NCI-H524 treated with DMSO at 0.1 percent for 48 hours (cell line): Measurements from ENCODE around the gene DHRS1.
"Not testable (repeated sequence)": the region's sequence is repeated elsewhere in the genome, so short reads cannot be mapped to it uniquely, and the experiment has no call there.

Experiments used
- DNase-seq: peaks from one replicate; lab custom pipeline; 2025; lab: John Stamatoyannopoulos, UW

DHRS1 gene

GRCh38 chr14:24327914-24328313 lies 28.3 kb upstream of the DHRS1 start:
- not testable (repeated sequence) for DNase-seq

DNA sequence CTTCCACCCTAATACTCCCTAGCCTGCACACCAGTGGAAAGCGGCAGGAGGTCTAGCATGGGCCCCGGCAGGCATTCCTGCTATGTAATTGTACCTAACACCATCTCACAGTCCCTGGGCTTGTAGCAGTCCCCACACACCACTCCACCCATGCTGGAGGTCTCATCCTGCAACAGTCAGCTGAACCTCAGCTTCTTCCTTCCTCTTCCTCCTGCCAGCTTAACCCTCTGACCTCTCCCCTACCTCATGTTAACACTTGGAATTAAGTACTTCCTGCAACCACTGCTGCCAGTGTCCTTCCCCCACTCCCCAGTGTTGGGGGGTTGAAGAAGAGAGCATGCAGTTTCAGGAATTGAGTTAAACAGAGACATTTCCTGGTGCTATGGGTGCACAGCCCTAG lies 27.7 kb upstream of the DHRS1 start:
- no peak for DNase-seq

GRCh38 chr14:24325963-24326362 lies 26.4 kb upstream of the DHRS1 start:
- no peak for DNase-seq

DNA sequence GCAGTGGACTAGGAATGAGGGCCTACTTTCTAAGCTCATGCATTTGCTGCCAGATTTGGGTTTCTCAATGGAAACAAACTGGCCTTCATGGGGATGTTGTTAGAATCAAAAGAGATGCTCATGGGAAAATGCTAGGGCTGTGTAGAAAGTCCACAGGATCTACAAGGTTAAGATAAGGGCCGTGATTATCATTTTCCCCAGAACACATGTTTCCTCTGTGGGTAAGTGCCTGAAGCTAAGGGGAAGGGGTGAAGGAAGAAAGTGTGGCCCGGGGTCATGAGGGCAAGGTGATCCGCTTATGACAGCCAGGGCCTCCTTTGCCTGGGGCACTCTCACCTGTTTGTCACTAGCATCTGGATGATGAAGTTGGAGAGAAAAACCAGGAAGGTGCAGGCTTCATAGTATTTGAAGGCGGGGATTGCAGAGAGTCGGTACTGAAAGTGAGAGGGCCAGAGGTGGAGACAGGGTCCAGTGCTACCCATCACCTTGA lies 25.5 kb upstream of the DHRS1 start:
- no peak for DNase-seq

- DNase-seq: no peak
Observed at GRCh38 chr14:24324024-24324423, 24.4 kb upstream of the DHRS1 start.

GRCh38 chr14:24323341-24323740 lies 23.8 kb upstream of the DHRS1 start:
- DNase-seq: no peak

GRCh38 chr14:24322672-24323071 lies 23.1 kb upstream of the DHRS1 start:
- DNase-seq: no peak

DNA sequence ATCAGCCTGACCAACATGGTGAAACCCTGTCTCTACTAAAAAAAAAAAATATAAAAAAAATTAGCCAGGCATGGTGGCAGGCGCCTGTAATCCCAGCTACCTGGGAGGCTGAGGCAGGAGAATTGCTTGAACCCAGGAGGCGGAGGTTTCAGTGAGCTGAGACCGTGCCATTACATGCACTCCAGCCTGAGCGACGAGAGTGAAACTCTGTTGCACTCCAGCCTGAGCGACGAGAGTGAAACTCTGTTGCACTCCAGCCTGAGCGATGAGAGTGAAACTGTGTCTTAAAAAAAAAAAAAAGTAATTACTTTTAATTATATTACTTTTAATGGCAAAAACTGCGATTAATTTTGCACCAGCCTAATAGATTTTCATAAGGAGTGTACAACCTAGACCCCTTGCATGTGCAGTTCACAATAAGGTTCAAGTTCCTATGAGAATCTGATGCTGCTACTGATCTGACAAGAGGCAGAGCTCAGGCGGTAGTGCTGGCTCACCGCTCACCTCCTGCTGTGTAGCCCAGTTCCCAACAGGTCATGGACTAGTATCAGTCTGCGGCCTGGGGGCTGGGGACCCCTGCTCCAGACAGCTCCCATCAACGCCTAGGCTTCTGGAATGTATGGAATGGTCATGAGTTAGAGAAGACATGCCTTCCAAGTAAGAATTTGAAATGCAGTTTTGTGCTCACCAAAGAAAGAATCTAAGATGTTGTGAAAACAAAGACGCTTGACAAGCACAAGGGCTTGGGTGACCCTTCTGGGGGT lies 21.8 kb upstream of the DHRS1 start:
- DNase-seq: no peak

- DNase-seq: no peak
Observed at GRCh38 chr14:24317141-24317928, 17.8 kb upstream of the DHRS1 start.

DNA sequence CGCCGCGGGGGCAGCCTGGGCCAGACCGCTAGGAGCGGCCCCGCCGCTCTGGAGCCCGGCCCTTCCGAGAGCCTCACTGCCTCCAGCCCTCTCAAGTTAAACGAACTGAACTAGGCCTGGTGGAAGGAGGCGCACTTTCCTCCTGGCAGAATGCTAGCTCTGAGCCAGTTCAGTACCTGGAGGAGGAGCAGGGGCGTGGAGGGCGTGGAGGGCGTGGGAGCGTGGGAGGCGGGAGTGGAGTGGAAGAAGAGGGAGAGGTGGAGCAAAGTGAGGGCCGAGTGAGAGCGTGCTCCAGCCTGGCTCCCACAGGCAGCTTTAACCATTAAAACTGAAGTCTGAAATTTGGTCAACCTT lies 17.0 kb upstream of the DHRS1 start:
- no peak for DNase-seq

DNA sequence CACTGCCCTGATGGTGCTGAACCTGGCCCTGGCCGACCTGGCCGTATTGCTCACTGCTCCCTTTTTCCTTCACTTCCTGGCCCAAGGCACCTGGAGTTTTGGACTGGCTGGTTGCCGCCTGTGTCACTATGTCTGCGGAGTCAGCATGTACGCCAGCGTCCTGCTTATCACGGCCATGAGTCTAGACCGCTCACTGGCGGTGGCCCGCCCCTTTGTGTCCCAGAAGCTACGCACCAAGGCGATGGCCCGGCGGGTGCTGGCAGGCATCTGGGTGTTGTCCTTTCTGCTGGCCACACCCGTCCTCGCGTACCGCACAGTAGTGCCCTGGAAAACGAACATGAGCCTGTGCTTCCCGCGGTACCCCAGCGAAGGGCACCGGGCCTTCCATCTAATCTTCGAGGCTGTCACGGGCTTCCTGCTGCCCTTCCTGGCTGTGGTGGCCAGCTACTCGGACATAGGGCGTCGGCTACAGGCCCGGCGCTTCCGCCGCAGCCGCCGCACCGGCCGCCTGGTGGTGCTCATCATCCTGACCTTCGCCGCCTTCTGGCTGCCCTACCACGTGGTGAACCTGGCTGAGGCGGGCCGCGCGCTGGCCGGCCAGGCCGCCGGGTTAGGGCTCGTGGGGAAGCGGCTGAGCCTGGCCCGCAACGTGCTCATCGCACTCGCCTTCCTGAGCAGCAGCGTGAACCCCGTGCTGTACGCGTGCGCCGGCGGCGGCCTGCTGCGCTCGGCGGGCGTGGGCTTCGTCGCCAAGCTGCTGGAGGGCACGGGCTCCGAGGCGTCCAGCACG lies 16.4 kb upstream of the DHRS1 start:
- no peak for DNase-seq

- DNase-seq: no peak
Observed at GRCh38 chr14:24315243-24315806, 15.7 kb upstream of the DHRS1 start.

DNA sequence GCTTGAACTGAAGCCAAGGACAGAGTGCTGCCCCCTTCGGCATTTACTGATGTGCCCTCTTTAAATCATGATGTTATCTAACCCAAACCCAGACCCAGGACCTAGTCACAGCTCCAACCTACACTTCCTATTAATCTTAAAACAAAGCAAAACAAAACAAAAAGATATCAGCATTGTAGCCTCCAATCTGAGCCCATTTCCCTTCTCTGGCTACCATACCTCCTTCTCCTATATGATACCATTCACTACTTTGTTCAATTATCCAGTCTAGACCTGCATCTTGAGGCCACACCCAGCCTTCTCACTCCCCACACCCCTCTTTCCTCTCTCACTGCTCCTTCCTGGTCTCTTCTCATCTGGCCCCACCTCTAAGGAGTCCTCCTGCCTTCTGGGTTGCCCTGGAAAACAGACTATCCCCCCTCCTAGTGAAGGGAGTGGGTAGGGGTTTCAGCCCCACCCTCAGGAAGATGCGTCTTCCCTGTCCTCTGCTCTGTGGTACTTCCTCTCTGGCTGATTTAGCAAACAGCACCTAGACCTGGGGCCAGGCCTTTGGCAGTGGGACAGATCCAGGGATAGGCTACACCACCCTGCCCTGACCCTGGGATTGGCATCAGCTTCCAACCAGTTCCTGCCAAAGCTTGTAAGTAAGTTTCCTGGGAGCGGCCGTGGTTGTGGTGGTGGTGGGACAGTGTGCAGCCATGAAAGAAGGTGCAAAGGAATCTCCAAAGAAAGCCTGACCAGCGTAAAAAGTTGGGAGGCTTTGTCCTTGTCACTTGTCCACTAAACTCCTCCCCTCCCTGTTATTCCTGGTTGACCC lies 15.0 kb upstream of the DHRS1 start:
- no peak for DNase-seq

- DNase-seq: no peak
Observed at GRCh38 chr14:24313913-24314312, 14.3 kb upstream of the DHRS1 start.

GRCh38 chr14:24312736-24313507 lies 13.3 kb upstream of the DHRS1 start:
- DNase-seq: no peak

DNA sequence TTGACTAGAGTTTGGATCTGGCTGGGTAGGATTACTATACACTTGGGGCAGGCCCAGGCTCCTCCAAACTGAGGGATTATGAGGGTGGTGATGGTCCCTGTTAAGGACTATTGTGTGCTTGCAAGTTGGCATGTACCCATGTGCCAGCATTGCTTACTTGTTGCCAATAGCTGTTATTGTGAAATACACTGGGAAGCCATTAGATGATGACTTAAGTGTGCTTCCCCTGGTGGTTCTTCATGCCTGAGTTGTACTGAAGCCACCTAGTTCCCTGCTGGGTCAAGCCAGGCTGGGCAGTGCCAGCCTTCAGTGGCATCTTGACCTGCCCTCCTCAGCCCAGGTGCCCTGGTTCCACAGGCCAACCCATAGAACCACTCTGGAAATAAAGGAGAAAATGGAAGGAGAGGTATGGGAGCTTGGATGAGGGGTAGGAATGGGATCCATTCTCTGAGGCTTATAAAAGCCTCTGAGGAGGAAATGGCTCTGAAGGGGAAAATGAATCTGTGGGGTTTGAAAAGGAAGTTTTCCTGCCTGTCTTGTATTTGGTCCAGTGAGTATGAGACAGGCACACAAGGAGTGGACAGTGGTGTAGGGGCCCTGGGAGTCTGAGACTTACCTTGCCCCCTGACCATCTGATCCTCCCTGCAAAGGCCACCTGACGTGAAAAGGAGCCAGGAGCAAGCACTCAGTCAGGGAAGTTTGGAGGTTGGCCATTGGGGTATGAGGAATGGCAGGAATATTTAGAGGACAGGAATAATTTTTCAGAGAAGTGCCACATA lies 12.4 kb upstream of the DHRS1 start:
- DNase-seq: no peak

DNA sequence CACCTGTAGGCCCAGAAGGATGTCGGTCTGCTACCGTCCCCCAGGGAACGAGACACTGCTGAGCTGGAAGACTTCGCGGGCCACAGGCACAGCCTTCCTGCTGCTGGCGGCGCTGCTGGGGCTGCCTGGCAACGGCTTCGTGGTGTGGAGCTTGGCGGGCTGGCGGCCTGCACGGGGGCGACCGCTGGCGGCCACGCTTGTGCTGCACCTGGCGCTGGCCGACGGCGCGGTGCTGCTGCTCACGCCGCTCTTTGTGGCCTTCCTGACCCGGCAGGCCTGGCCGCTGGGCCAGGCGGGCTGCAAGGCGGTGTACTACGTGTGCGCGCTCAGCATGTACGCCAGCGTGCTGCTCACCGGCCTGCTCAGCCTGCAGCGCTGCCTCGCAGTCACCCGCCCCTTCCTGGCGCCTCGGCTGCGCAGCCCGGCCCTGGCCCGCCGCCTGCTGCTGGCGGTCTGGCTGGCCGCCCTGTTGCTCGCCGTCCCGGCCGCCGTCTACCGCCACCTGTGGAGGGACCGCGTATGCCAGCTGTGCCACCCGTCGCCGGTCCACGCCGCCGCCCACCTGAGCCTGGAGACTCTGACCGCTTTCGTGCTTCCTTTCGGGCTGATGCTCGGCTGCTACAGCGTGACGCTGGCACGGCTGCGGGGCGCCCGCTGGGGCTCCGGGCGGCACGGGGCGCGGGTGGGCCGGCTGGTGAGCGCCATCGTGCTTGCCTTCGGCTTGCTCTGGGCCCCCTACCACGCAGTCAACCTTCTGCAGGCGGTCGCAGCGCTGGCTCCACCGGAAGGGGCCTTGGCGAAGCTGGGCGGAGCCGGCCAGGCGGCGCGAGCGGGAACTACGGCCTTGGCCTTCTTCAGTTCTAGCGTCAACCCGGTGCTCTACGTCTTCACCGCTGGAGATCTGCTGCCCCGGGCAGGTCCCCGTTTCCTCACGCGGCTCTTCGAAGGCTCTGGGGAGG lies 11.3 kb upstream of the DHRS1 start, which contains the start of gene LTB4R:
TSS of gene LTB4R (plus strand) at position 857 of the 959 bp plus-strand sequence. CDS start 4,150 bp downstream, outside the sequence.
- no peak for DNase-seq

DNA sequence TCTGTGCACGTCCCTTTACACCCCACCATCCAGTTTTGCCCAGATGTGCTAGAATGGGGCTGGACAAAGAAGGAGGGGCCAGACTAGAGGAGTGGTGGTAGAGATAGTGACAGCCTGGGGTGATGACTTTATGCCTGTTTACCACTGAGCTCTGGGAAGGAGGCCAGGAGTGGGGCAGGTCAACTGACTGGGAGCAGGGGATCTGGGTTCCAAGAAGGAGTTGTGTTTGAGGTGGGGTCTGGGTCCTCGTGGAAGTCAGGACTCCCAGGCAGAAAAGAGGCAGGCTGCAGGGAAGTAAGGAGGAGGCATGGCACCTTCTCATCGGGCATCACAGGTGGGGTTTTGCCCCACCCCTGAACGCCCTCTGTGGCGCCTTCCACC lies 10.7 kb upstream of the DHRS1 start:
- no peak for DNase-seq
